AML-193 (cell line): Measurements from ENCODE around the gene CTRB1.
"Not testable (repeated sequence)": the region's sequence is repeated elsewhere in the genome, so short reads cannot be mapped to it uniquely, and the experiment has no call there.

Experiments
- DNase-seq, 2 experiments: peaks; one replicate each; lab custom pipeline; 2025; lab: John Stamatoyannopoulos, UW

The CTRB1 gene

GRCh38 chr16:75241955-75242354, 23.2 kb downstream of the CTRB1 start:
- no peak for DNase-seq

DNA sequence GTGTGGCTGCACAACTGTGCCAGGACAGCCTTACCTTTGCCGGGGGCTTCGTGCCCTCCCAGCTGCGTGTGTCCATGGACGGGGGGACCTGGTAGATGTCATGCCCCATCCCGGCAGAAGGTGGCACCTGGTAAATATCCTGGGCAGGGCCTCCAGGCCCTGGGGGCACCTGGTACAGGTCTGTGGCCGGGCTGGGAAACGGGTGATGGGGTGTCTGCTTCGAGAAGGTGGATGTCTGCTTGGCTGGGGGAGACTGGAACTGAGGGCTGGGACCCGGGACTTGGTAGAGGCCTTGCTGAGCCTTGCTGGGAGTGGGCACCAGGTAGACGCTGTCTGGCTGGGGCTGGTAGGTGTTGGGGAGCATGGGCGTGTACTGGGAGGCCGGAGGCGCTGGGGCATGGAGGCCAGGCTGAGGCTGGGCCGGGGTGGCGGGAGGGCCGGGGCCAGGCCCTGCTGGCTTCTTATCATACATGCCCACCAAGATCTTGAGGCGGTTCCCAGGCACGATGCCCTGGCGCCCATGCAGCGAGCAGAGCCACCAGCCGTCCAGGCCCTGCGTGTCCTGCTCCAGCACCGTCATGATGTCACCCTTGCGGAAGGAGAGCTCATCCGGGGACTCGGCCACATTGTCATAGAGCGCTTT, 23.8 kb downstream of the CTRB1 start:
- not testable (repeated sequence) for DNase-seq

GRCh38 chr16:75243667-75244224, 25.0 kb downstream of the CTRB1 start:
- DNase-seq: no peak

DNA sequence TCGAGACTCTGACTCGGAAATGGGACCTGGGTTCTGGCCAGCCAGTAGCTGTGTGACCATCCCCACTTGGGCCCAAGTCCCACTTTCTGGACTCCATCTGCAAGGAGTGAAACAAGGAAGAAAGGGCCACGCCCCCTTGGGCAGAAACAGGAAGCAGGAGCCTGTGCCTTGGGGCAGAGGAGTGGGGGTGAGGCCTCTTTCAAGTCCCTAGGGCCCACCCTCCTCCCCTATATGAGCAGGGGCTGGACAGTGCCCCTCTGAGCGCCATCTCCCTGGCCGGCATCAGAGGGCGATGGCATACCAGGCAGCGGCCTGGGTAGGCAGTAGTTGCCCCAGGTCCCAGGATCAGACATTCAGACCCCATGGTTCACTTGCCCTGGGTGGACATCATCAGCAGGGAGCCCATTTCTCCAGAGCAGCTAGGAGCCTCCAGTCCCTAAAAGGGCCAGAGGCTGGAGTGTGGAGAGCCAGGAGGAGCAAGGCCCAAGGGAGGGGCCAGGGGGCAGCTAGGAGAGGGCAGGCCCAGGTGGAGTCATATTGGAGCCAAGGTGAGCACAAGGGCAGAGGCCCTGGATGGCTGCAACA, 25.5 kb downstream of the CTRB1 start:
- DNase-seq: no peak

DNA sequence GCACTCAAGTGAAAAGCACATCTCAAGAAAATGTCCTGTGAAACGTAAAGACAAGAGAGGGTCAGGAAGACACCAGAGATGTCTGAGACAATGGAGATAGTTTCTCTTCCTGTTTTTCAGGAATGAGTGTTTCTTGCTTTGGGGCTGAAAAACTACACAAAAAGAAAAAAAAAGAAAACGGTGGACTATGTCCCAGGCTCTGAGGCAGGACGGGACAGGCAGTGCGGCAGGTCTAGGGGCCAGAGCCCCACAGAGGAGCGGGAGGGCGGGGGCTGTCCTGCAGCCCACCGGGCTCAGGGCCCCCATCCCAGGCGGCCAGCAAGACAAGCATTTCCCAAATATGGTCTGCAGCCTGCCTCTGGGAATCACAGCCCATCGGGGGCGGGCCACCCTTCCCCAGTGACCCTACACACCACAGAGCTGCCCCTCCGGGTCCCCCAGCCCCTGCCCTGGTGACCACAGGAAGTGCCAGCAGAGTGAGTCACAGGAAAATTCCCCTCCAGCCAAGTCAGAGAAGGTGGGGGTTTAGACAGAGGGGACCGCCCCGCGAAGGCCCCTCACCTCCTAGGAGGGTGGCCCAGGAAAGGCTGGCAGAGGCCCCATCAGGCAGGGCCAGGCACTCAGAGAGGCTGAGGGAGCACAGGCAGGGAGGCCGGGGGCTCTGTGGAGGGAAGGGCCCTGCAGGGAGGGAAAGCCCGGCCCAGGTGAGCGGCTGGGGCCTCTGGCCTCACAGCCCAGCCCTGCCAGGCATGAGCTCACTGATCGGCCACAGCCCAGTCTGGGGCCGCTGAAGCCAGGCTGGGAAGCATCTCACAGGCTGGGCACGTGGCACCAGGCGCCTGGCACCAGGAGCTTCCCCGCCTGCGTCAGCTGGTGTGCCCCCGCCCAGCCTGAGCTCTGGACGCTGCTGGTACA, 26.3 kb downstream of the CTRB1 start:
- no peak for DNase-seq

GRCh38 chr16:75246504-75247205, 27.9 kb downstream of the CTRB1 start:
- DNase-seq: no peak

- no peak for DNase-seq
Measured at GRCh38 chr16:75247249-75247648, 28.5 kb downstream of the CTRB1 start.

GRCh38 chr16:75248142-75248535, 29.4 kb downstream of the CTRB1 start:
- DNase-seq: no peak

GRCh38 chr16:75248536-75249380, 30.0 kb downstream of the CTRB1 start:
- DNase-seq: no peak

GRCh38 chr16:75249441-75249840, 30.7 kb downstream of the CTRB1 start:
- no peak for DNase-seq

GRCh38 chr16:75250089-75250808, 31.5 kb downstream of the CTRB1 start:
- no peak for DNase-seq

- no peak for DNase-seq
Measured at GRCh38 chr16:75250809-75251279, 32.1 kb downstream of the CTRB1 start.

DNA sequence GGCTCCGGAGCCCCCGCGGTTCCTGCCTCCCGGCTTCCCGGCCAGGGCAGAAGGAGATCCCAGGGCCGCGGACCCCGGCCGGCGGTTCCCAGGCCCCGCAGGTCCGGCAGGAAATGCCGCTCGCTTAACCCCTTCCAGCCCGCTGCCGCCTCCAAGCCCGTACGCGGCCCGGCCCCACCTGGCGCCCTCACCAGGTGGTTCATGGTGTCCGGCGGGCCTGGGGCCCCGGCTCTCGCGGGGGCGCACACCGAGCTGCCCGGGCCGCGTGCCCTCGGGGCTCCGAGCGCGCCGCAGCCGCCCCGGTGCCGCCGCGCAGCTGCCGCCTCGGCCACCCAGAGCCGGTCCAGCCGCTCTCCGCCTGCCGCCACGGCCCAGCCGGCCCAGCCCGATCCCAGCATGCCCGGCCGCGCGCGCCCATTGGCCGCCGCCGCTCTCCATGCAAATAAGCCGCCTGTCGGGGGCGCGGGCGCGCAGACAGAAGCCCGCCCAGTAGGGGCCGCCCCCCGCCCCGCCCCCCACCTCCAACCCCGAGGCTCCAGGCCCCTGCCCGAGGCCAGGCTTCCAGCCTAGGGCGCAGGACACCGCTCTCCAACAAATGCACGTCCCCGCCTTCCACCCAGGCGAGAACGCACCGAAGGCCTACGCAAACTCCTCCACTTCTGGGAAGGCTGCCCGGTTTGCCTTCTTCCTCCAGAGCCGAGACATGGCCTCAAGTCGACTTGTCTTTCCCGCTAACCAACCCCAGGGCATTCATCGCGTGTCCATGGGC, 32.7 kb downstream of the CTRB1 start, which contains the start of gene BCAR1:
TSS of gene BCAR1 (minus strand) at position 345 of the 769 bp plus-strand sequence. CDS start at position 203, 142 bp downstream.
- no peak for DNase-seq

- no peak for DNase-seq
Measured at GRCh38 chr16:75252049-75252864, 33.5 kb downstream of the CTRB1 start.

DNA sequence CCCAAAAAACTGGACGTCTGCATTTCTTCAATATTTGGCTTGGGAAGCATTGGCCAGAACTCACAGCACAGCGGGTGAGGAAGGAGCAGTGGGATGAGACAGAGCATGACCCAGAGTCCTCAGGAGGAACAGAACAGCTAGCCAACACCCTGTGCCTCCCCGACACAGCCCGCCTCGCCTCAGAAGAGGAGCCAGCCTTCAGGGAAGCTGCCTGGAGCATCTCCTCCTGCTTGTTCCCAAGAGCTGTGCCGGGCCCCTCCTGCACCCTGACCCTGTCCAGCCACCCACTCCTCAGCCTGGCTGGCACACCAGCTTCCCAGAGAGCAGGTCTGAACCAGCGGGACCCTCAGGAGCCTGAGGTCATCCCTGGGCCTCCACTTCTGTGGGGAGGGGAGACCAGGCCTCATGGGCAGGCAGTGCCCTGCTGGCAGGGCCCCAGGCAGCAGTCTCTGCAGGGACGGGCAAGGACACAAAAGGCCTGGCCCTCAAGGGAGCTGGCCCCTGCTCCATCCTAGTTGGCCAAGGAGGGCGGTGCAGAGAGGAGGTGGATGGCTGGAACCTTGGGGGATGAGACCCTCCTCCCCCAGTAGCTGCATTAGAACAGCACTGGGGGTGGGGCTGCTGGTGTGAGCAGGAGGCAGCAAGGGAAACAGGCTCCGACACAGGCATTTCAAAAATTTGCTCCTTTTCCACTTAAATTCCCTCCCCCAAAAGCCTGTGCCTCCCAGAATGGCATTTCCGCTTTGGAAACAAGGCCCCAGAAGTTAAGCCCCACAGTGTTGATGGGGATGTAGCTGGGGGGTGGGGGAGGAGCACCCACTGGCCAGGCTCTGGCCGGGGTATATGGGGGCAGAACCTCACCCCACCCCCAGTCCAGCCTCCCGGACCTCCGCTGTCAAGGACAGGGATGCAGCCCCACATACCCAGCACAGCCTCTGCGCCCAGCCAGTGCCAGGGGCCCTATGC, 34.4 kb downstream of the CTRB1 start:
- no peak for DNase-seq

GRCh38 chr16:75254359-75254837, 35.6 kb downstream of the CTRB1 start:
- no peak for DNase-seq

DNA sequence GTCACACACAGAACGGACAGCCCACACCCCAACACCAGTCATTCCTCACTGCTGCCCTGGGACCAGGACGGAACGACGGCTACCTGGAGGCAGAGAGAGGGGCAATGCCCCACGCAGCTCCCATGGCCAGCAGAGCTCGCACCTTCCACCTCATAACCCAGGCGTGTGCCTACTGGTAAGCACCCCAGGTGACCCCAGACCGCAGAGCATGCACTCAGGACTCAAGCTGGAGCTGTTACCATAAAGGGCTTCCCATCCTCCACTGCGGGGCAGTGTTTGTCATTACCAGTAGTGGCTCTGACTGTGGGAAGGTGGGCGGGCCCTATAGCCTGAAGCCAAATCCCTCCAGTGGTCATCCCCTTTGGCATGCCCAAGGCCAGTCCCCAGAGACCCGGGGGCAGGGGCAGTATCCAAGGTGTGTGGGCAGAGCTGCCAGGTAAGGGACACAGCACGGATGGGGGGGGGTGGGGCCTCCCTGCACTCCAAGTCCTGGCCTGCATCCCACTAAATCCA, 37.3 kb downstream of the CTRB1 start:
- no peak for DNase-seq
